Caki2 (cell line): Measurements from ENCODE around the gene PRKCI. TPM values are rescaled to one million over a fixed set of nuclear protein-coding genes. Genes with fewer than 3 reads are reported as not detected.

ENCODE experiments used
- total RNA-seq: library from RNA; depleted of rRNA; stranded (reverse); fragments of >200 nt; shearing (Covaris generic); gene quantifications from 2 replicates; pipeline ENCODE4 v1.2.3, GENCODE V29; 2014; ENCODE audit warnings: low replicate concordance; rRNA removed

The PRKCI gene
- total RNA-seq, 1 experiment from 2014 or later = 72.9 TPM

Other genes with a start within 250 kb of the PRKCI start
- gene GPR160, start 184.4 kb upstream of the PRKCI start, total RNA-seq = 66.6 and 105 TPM in 2 replicates
- gene PHC3, start 40.7 kb upstream of the PRKCI start, total RNA-seq = 11.1 and 24.5 TPM in 2 replicates
- gene SKIL, start 135.3 kb downstream of the PRKCI start, total RNA-seq = 33.2 and 55.8 TPM in 2 replicates
- gene CLDN11, start 196.4 kb downstream of the PRKCI start, total RNA-seq = 21.1 and 30.2 TPM in 2 replicates